NCI-H2029 (cell line): ENCODE measurements around the gene PTPRN2.

Source experiments
- DNase-seq: peaks from one replicate; lab custom pipeline; 2025; lab: John Stamatoyannopoulos, UW

The PTPRN2 gene

GRCh38 chr7:158602905-158603772 is 15.5 kb upstream of the PTPRN2 start:
- DNase-seq, result no peak

GRCh38 chr7:158602041-158602440 is 14.4 kb upstream of the PTPRN2 start:
- no peak for DNase-seq

- no peak for DNase-seq
These were observed 13.5 kb upstream of the PTPRN2 start for GRCh38 chr7:158601090-158601489.

- no peak for DNase-seq
These were observed 9.1 kb upstream of the PTPRN2 start for GRCh38 chr7:158596745-158597144.

- DNase-seq, result no peak
These were observed 8.7 kb upstream of the PTPRN2 start for GRCh38 chr7:158596309-158596708.

GRCh38 chr7:158595068-158595467 is 7.4 kb upstream of the PTPRN2 start:
- DNase-seq, result no peak

- no peak for DNase-seq
These were observed 4.9 kb upstream of the PTPRN2 start for GRCh38 chr7:158592541-158592940.

- no peak for DNase-seq
These were observed 4.3 kb upstream of the PTPRN2 start for GRCh38 chr7:158591944-158592343.

- no peak for DNase-seq
These were observed 2.5 kb upstream of the PTPRN2 start for GRCh38 chr7:158590181-158590530.

GRCh38 chr7:158589653-158590052 is 2.0 kb upstream of the PTPRN2 start:
- DNase-seq, result no peak

- no peak for DNase-seq
These were observed 1.3 kb upstream of the PTPRN2 start for GRCh38 chr7:158588878-158589442.

GRCh38 chr7:158588085-158588877 is 658 bp upstream of the PTPRN2 start:
- DNase-seq, result no peak

- DNase-seq, result no peak
These were observed 993 bp downstream of the PTPRN2 start for GRCh38 chr7:158586499-158587161.

GRCh38 chr7:158585721-158586498 is 1.7 kb downstream of the PTPRN2 start:
- no peak for DNase-seq

- DNase-seq, result no peak
These were observed 3.2 kb downstream of the PTPRN2 start for GRCh38 chr7:158584407-158584806.

- no peak for DNase-seq
These were observed 3.8 kb downstream of the PTPRN2 start for GRCh38 chr7:158583810-158584209.

GRCh38 chr7:158583143-158583542 is 4.5 kb downstream of the PTPRN2 start:
- DNase-seq, result no peak

- peak; percentile 90 for DNase-seq
These were observed 5.5 kb downstream of the PTPRN2 start for GRCh38 chr7:158582089-158582456.

GRCh38 chr7:158581440-158582088 is 6.1 kb downstream of the PTPRN2 start:
- peak; percentile 93 for DNase-seq

- no peak for DNase-seq
These were observed 7.7 kb downstream of the PTPRN2 start for GRCh38 chr7:158579662-158580646.
